ENCODE measurements around the gene KRTAP3-3.

Gene KRTAP3-3

GRCh38 chr17:40956401-40957254 is 37.3 kb downstream of the KRTAP3-3 start:
- no peak for DNase-seq

DNA sequence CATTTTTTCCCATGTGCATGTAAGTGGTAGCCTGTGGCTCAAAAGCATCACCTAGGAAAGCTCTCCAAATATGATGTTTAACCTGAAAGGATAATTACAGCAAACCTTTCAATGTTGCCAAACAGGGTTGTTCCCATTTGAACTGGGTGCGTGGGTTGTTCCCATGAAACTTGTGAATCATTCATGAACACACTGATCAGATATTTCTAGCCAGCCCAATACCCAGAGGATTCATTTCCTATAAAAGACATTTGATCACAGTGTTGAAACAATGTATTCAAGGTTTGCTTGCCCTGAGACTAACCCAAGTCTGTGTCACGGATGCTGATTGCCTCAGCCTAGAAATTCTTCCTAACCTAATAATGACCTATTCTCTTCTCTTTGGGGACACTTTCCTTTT is 40.1 kb downstream of the KRTAP3-3 start:
- no peak for DNase-seq

GRCh38 chr17:40952661-40953060 is 41.3 kb downstream of the KRTAP3-3 start:
- DNase-seq, result no peak

GRCh38 chr17:40952154-40952553 is 41.8 kb downstream of the KRTAP3-3 start:
- no peak for DNase-seq

DNA sequence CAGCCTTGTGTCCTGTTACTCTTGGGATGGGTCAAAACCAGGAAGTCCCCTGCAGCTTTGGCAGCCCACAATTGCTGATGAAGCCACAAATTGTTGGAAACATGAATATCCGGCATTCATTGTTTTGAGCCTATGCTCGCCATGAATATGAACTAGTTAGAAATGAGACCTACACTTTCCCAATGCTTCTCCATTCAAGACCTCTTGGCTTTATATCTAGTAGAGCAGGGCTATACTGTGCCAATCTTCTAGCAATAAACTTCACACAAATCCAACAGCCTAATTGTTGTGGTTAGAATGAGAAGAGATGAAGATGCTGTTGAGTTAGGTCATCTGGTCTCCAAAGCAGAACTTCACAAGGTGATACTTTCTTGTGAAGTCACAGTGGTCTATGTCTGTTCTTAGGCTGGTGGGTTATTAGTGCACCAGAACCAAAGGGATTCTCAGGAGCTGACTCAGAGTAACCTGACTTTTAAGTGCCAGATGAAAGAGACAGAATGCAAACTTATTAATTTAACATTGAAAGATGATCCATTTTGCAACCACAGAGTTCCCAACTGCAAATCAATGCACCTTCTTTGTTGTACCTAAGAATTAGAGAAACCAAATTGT is 42.8 kb downstream of the KRTAP3-3 start:
- DNase-seq, result no peak

GRCh38 chr17:40950176-40950575 is 43.8 kb downstream of the KRTAP3-3 start:
- no peak for DNase-seq

DNA sequence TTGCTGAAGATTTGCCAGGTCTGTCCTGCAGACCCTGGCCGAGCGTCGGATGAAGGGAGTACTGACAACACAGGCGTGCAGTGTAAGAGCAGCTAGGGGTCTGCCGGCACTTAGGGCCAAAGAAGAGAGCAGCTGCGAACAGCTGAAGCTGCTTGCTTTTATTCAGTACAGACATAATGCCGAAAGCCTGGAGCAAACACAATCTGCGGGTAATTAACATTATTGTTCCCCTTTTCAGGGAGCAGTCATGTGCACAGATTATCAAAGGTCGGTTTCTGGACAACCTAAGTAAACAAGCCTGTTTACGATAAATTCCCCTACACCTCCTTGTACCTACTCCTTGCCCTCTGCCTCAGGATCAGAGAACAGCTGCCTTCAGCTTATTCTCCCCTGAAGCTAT is 44.5 kb downstream of the KRTAP3-3 start:
- DNase-seq, result no peak

DNA sequence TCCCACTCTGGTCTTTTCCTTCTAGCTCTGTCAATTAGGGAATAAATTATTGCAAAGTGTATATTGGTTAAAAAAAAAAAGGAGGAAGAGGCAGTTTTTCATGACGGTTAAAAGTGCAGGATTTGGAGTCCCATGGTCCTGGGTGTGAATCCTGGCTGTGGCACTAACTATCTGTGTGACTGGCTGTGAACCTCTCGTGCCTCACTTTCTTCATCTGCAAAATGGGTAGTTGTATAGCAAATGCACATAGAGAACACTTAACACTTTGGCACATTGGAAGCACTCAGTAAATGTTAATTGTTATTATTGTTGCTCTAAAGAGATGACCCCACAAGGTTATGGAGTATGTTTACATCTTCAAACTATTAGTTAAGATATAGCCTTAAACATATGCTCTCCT is 46.0 kb downstream of the KRTAP3-3 start:
- no peak for DNase-seq

DNA sequence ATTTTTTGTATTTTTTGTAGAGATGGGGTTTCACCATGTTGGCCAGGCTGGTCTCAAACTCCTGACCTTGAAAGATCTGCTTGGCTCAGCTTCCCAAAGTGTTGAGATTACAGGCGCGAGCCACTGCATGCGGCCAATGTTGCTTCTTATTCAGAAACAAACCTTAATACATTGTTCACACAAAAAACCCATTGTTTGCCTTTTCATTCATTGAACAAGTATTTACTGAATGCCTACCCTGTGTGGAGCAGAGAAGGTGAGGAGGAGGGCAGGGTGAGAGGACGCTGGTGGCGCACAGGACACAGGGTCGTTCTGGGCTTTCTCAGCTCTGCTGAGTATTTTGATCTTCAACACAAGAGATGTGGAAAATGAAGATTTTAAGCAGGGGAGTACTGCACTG is 48.5 kb downstream of the KRTAP3-3 start:
- DNase-seq, result no peak

DNA sequence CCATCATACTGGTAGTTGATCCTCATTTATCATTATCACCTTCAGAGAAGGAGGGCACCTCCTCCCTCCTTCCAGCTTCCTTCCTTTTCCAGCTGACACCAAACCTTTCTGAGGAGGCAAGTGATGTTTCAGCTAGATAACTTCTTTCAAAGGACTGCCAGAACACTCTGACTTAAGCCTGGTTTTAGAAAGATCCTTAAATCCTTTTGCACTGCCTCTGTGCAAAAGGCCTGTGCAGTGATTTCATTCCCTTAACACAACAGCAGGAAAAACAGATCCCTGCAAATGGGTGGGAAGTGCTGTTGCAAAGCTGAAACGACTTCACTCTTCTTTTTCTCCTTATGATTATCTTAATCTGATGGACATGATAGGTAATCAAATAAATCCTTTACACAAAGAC is 49.4 kb downstream of the KRTAP3-3 start:
- no peak for DNase-seq

Data from NCI-H2171 (cell line).